GM23338 (cell line): ENCODE data around the gene CORO7. TPM values are rescaled to one million over a fixed set of nuclear protein-coding genes. Genes with fewer than 3 reads are reported as not detected.

Experiments used
- ATAC-seq: fragments of 200-7000 bp; cut with Tn5 transposase; 3 replicates; pipeline ENCODE4 v1.9.1; 2020
- DNase-seq: peaks from one replicate; pipeline ENCODE4 v3.0.0-alpha.2; 2015; ENCODE audit warnings: low spot score
- H2AFZ ChIP-seq: fragments of 200-600 bp; sonication (generic); 2 replicates; pipeline ENCODE4 v1.8.0; 2016; ENCODE audit warnings: antibody characterized with exemption, mild to moderate bottlenecking, moderate library complexity
- H3F3A ChIP-seq: fragments of 200-600 bp; sonication (generic); replicated peaks from 2 replicates; pipeline ENCODE4 v1.8.0; 2017; ENCODE audit warnings: antibody characterized with exemption, mixed run types, low read depth
- H3K27ac ChIP-seq: fragments of 200-600 bp; sonication (generic); 2 replicates; pipeline ENCODE4 v1.6.1; 2016; ENCODE audit warnings: low read depth
- H3K27me3 ChIP-seq: fragments of 200-600 bp; sonication (generic); 2 replicates; pipeline ENCODE4 v1.8.0; 2016; ENCODE audit warnings: mild to moderate bottlenecking, mixed run types, moderate library complexity; ENCODE audit not compliant: insufficient read depth
- H3K36me3 ChIP-seq: fragments of 200-600 bp; sonication (generic); 2 replicates; pipeline ENCODE4 v1.8.0; 2016; ENCODE audit warnings: mild to moderate bottlenecking; ENCODE audit not compliant: insufficient read depth
- H3K4me1 ChIP-seq: fragments of 200-600 bp; sonication (generic); 2 replicates; pipeline ENCODE4 v1.8.0; 2016; ENCODE audit warnings: mild to moderate bottlenecking, moderate library complexity; ENCODE audit not compliant: insufficient read depth
- H3K4me2 ChIP-seq: fragments of 200-600 bp; sonication (generic); 2 replicates; pipeline ENCODE4 v1.7.1; 2017; ENCODE audit warnings: mixed run types
- H3K4me3 ChIP-seq: fragments of 200-600 bp; sonication (generic); 2 replicates; pipeline ENCODE4 v1.6.1; 2016; ENCODE audit warnings: mixed run types
- H3K79me2 ChIP-seq: fragments of 200-600 bp; sonication (generic); replicated peaks from 2 replicates; pipeline ENCODE4 v1.8.0; 2017; ENCODE audit warnings: mild to moderate bottlenecking; ENCODE audit not compliant: insufficient read depth
- H3K9me2 ChIP-seq: fragments of 200-600 bp; sonication (generic); 2 replicates; pipeline ENCODE4 v1.8.0; 2017; ENCODE audit not compliant: insufficient read depth
- H4K20me1 ChIP-seq: fragments of 200-600 bp; sonication (generic); replicated peaks from 2 replicates; pipeline ENCODE4 v1.8.0; 2017; ENCODE audit warnings: mild to moderate bottlenecking; ENCODE audit not compliant: insufficient read depth
- H3K27ac Mint-ChIP-seq: 2 replicates; pipeline ENCODE4 v1.8.0; 2020; ENCODE audit warnings: inconsistent platforms, mild to moderate bottlenecking, moderate library complexity, mixed read lengths
- H3K27me3 Mint-ChIP-seq: 3 replicates; pipeline ENCODE4 v1.8.0; 2022; ENCODE audit warnings: low read depth, mild to moderate bottlenecking, moderate library complexity, mixed read lengths, inconsistent platforms; ENCODE audit not compliant: insufficient read depth, poor library complexity
- H3K36me3 Mint-ChIP-seq: 3 replicates; pipeline ENCODE4 v1.8.0; 2021; ENCODE audit warnings: low read depth, mild to moderate bottlenecking, inconsistent platforms, moderate library complexity, mixed read lengths
- H3K4me1 Mint-ChIP-seq: 3 replicates; pipeline ENCODE4 v1.8.0; 2020; ENCODE audit warnings: mild to moderate bottlenecking, inconsistent platforms, mixed read lengths
- H3K4me3 Mint-ChIP-seq: 3 replicates; pipeline ENCODE4 v1.8.0; 2021; ENCODE audit warnings: moderate library complexity, mild to moderate bottlenecking, inconsistent platforms, mixed read lengths
- H3K9me3 Mint-ChIP-seq: 3 replicates; pipeline ENCODE4 v1.8.0; 2020; ENCODE audit warnings: moderate library complexity, mild to moderate bottlenecking, inconsistent platforms, mixed read lengths
- CREB1 ChIP-seq: fragments of 250-450 bp; sonication (Bioruptor Pico); IDR thresholded peaks from 2 replicates; pipeline ENCODE4 v1.5.0; 2020; ENCODE audit warnings: low read depth, mild to moderate bottlenecking, moderate library complexity
- EZH2 ChIP-seq: fragments of 200-600 bp; sonication (generic); IDR thresholded peaks from one replicate; pipeline ENCODE4 v1.8.0; 2017; ENCODE audit warnings: antibody characterized with exemption, mild to moderate bottlenecking, low read depth; ENCODE audit not compliant: unreplicated experiment
- EZH2phosphoT487 ChIP-seq: fragments of 200-600 bp; sonication (generic); IDR thresholded peaks from one replicate; pipeline ENCODE4 v1.8.1; 2018; ENCODE audit warnings: antibody characterized with exemption; ENCODE audit not compliant: unreplicated experiment
- JUNB ChIP-seq: IDR thresholded peaks from one replicate; pipeline ENCODE4 v1.6.1; 2016; ENCODE audit warnings: antibody characterized with exemption; ENCODE audit not compliant: unreplicated experiment
- NANOG ChIP-seq: IDR thresholded peaks from 2 replicates; pipeline ENCODE4 v1.6.1; 2016; ENCODE audit warnings: antibody characterized with exemption, borderline replicate concordance
- POLR2AphosphoS5 ChIP-seq: IDR thresholded peaks from 2 replicates; pipeline ENCODE4 v1.6.1; 2016; ENCODE audit warnings: antibody characterized with exemption, low read depth
- STAT1 ChIP-seq: IDR thresholded peaks from one replicate; pipeline ENCODE4 v1.6.1; 2016; ENCODE audit warnings: antibody characterized with exemption; ENCODE audit not compliant: unreplicated experiment
- ZNF114 ChIP-seq: fragments of 250-450 bp; sonication (Bioruptor Pico); IDR thresholded peaks from 2 replicates; pipeline ENCODE4 v1.5.0; 2020; ENCODE audit warnings: mild to moderate bottlenecking, moderate library complexity
- ZNF462 ChIP-seq: fragments of 250-450 bp; sonication (Bioruptor Pico); IDR thresholded peaks from 2 replicates; pipeline ENCODE4 v1.5.0; 2020; ENCODE audit warnings: mild to moderate bottlenecking, moderate library complexity
- polyA plus RNA-seq: library from polyadenylated mRNA; unstranded; fragments of >200 nt; fragmentation: Nextera tagmentation; extraction: Ambion mirVana; gene quantifications from 2 replicates; pipeline ENCODE4 v1.2.1, GENCODE V29; 2016
- total RNA-seq: library from RNA; depleted of rRNA; stranded (reverse); fragments of >200 nt; shearing (Covaris generic); gene quantifications from 2 replicates; pipeline ENCODE4 v1.2.3, GENCODE V29; 2014
- TF ChIP-seq, protein P1 (sequence below): IDR thresholded peaks from 2 replicates; pipeline ENCODE4 v1.6.1; 2016; ENCODE audit warnings: antibody characterized with exemption
- TF ChIP-seq, protein P2 (sequence below), 2 experiments: fragments of 200-600 bp in 1 of 2; sonication (generic) in 1 of 2; conservative IDR thresholded peaks; 2 replicates each; pipeline versions ENCODE4 v1.5.1 to v1.6.1; 2016 to 2017; ENCODE audit warnings: antibody characterized with exemption in 2 of 2, low read depth in 2 of 2, mild to moderate bottlenecking in 2 of 2, moderate library complexity in 1 of 2

The CORO7 gene
- total and polyA plus RNA-seq, 2 experiments from 2014 or later: 14.2 to 46.4 TPM

DNA sequence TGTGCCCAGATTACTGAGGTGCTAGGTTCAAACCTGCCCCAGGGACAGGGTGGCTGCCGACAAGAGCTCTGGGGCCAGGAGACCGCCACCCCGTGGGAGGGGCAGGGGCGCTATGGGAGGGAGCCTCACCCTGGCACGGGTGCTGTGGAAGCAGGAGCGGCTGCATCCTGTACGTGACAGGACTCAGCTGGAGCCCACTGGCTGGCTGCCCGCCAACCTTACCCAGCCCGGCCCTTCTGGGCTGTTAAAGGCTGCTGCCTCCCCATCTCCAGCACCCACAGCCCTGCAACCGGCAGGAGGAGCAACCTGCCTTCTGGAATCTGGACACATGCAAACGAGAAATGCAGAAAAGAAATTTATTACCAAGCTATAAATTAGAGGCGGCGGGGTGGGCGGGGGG, 76.5 kb downstream of the CORO7 start:
- H4K20me1 ChIP-seq: peaks cover 25% of the 10 kb centered on the region
- DNase-seq: no peak
- Mint-ChIP-seq H3K27ac (no peak overlapping the region), H3K4me3 (no peak overlapping the region), H3K9me3 (peaks cover 11% of the 10 kb centered on the region), H3K4me1 (peaks cover 2% of the 10 kb centered on the region; the same call in 1 of the 3 replicates), H3K27me3 (peaks cover 28% of the 10 kb centered on the region), H3K36me3 (peaks cover 25% of the 10 kb centered on the region)
- no peak overlapping the region for H3K4me3 ChIP-seq
- H3K4me2 ChIP-seq: no peak overlapping the region
- no peaks in the 10 kb centered on the region for H3K9me2 ChIP-seq
- ATAC-seq: no peak
- H3K4me1 ChIP-seq: no peaks in the 10 kb centered on the region
- H3K27ac ChIP-seq: peak overlapping the region; percentile 66; the same call in 1 of the 2 replicates
- no peaks in the 10 kb centered on the region; the same call in 1 of the 2 replicates for H3K36me3 ChIP-seq
- peaks cover 25% of the 10 kb centered on the region for H3K79me2 ChIP-seq
- H2AFZ ChIP-seq: no peak overlapping the region
- H3K27me3 ChIP-seq: no peaks in the 10 kb centered on the region
- H3F3A ChIP-seq: peaks cover 30% of the 10 kb centered on the region; the same call in 1 of the 2 replicates
- no peak for TF ChIP-seq CREB1 (CRISPR knock-in tag)
- TF ChIP-seq EZH2: no peak
- TF ChIP-seq ZNF114 (CRISPR knock-in tag): no peak
- TF ChIP-seq STAT1: no peak
- no peak for TF ChIP-seq ZNF462 (CRISPR knock-in tag)

GRCh38 chr16:4339455-4339854, 76.9 kb downstream of the CORO7 start:
- Histone ChIP-seq H3K27me3 (no peaks in the 10 kb centered on the region), H4K20me1 (peaks cover 25% of the 10 kb centered on the region), H3K27ac (peak overlapping the region; percentile 66; the same call in 1 of the 2 replicates), H3K4me3 (no peak overlapping the region), H3K4me2 (no peak overlapping the region), H3K9me2 (no peaks in the 10 kb centered on the region), H3F3A (peaks cover 27% of the 10 kb centered on the region; the same call in 1 of the 2 replicates), H2AFZ (no peak overlapping the region), H3K79me2 (peaks cover 22% of the 10 kb centered on the region), H3K36me3 (no peaks in the 10 kb centered on the region; the same call in 1 of the 2 replicates), H3K4me1 (no peaks in the 10 kb centered on the region)
- Mint-ChIP-seq H3K4me1 (peaks cover 2% of the 10 kb centered on the region; the same call in 1 of the 3 replicates), H3K36me3 (peaks cover 25% of the 10 kb centered on the region), H3K27ac (no peak overlapping the region), H3K27me3 (peaks cover 27% of the 10 kb centered on the region), H3K9me3 (peaks cover 8% of the 10 kb centered on the region), H3K4me3 (no peak overlapping the region; the same call in 2 of the 3 replicates)
- ATAC-seq: 0 out of 3 replicates have a peak, but pooled peaks have one; percentile 7
- DNase-seq: no peak
- no peak for TF ChIP-seq NANOG
- TF ChIP-seq, protein P1, sequence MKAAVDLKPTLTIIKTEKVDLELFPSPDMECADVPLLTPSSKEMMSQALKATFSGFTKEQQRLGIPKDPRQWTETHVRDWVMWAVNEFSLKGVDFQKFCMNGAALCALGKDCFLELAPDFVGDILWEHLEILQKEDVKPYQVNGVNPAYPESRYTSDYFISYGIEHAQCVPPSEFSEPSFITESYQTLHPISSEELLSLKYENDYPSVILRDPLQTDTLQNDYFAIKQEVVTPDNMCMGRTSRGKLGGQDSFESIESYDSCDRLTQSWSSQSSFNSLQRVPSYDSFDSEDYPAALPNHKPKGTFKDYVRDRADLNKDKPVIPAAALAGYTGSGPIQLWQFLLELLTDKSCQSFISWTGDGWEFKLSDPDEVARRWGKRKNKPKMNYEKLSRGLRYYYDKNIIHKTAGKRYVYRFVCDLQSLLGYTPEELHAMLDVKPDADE: no peak
- TF ChIP-seq, protein P2, sequence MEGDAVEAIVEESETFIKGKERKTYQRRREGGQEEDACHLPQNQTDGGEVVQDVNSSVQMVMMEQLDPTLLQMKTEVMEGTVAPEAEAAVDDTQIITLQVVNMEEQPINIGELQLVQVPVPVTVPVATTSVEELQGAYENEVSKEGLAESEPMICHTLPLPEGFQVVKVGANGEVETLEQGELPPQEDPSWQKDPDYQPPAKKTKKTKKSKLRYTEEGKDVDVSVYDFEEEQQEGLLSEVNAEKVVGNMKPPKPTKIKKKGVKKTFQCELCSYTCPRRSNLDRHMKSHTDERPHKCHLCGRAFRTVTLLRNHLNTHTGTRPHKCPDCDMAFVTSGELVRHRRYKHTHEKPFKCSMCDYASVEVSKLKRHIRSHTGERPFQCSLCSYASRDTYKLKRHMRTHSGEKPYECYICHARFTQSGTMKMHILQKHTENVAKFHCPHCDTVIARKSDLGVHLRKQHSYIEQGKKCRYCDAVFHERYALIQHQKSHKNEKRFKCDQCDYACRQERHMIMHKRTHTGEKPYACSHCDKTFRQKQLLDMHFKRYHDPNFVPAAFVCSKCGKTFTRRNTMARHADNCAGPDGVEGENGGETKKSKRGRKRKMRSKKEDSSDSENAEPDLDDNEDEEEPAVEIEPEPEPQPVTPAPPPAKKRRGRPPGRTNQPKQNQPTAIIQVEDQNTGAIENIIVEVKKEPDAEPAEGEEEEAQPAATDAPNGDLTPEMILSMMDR (conservative IDR thresholded peaks at IDR 0.05; ENCODE audit: low read depth in 2 of 2): no peak
- no peak for TF ChIP-seq JUNB
- no peak; the same call in 1 of the 2 replicates for TF ChIP-seq POLR2AphosphoS5
- TF ChIP-seq EZH2phosphoT487: no peak
- no peak for TF ChIP-seq STAT1
- TF ChIP-seq ZNF114 (CRISPR knock-in tag): no peak
- TF ChIP-seq EZH2: no peak
